ENCODE results near the gene LRRC59.

The LRRC59 gene

DNA sequence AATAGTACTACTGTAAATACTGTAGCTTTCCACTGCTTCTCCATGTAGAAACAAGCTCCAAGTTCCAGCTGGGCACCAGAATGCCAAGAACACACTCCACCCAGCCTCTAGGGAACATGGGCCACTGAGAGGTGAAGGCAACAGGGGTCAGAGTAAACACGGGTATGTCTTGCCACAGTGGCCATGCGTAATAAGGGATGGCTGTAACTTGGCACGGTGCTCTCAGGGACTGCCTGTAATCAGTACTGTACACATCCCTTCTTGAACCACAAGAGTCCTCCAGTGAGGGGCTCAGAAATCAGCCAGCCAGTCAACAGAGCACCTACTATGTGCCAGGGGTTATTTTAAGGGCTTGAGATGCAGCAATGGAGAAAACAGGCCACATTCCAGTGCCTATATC, 10.8 kb downstream of the LRRC59 start:
- H2AFZ ChIP-seq (ENCODE audit: low read depth, low read length, severe bottlenecking): no peak overlapping the region
- no peaks in the 10 kb centered on the region for H3K79me2 ChIP-seq (ENCODE audit: insufficient read depth, low read length)
- no peaks in the 10 kb centered on the region for H3F3A ChIP-seq (ENCODE audit: insufficient read depth)
- peaks cover 21% of the 10 kb centered on the region for H3K36me3 ChIP-seq (ENCODE audit: low read length)
- H3K27me3 ChIP-seq (ENCODE audit: low read length): no peaks in the 10 kb centered on the region
- H3K4me2 ChIP-seq (ENCODE audit: low read depth, low read length, poor library complexity, severe bottlenecking): no peak overlapping the region
- no peaks in the 10 kb centered on the region for H3K9me2 ChIP-seq (replicated peaks; ENCODE audit: insufficient read depth, low read length)
- no peak overlapping the region for H3K27ac ChIP-seq (ENCODE audit: low read depth, low read length)
- H3K9ac ChIP-seq (ENCODE audit: low read length): no peak overlapping the region
- TF ChIP-seq, protein P1, sequence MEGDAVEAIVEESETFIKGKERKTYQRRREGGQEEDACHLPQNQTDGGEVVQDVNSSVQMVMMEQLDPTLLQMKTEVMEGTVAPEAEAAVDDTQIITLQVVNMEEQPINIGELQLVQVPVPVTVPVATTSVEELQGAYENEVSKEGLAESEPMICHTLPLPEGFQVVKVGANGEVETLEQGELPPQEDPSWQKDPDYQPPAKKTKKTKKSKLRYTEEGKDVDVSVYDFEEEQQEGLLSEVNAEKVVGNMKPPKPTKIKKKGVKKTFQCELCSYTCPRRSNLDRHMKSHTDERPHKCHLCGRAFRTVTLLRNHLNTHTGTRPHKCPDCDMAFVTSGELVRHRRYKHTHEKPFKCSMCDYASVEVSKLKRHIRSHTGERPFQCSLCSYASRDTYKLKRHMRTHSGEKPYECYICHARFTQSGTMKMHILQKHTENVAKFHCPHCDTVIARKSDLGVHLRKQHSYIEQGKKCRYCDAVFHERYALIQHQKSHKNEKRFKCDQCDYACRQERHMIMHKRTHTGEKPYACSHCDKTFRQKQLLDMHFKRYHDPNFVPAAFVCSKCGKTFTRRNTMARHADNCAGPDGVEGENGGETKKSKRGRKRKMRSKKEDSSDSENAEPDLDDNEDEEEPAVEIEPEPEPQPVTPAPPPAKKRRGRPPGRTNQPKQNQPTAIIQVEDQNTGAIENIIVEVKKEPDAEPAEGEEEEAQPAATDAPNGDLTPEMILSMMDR (IDR thresholded peaks at IDR 0.05; ENCODE audit: insufficient read depth, low read length, poor library complexity, severe bottlenecking): no peak
- no peak for TF ChIP-seq EZH2phosphoT487 (conservative IDR thresholded peaks at IDR 0.05; ENCODE audit: low read length)
- no peaks in the 10 kb centered on the region for H3K9me3 ChIP-seq (ENCODE audit: insufficient read depth, low read length)
- H3K4me3 ChIP-seq (ENCODE audit: insufficient read depth, low read length, poor library complexity, severe bottlenecking): no peak overlapping the region
- no peaks in the 10 kb centered on the region for H4K20me1 ChIP-seq (ENCODE audit: low read depth, low read length)

DNA sequence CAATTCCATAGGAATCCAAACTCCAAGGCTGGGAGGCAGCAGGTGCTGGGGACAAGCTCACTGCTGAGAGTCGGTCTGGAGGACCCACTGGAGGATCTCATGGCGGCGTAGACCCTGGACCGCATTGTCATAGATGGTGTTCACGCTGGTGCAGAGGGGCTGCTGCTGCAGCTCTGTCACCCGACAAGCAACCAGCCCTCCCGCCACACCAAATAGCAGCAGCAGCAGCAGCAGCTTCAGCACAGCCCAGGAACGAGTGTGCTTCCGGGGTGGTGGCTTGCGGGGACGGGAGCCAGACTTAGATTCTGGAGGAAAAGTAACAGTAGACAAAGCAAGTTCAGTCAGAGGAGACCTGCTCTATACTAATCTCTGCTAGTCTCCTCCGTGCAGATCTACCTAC, 14.4 kb downstream of the LRRC59 start:
- no peaks in the 10 kb centered on the region for H3K9me2 ChIP-seq (replicated peaks; ENCODE audit: insufficient read depth, low read length)
- H3K27ac ChIP-seq (ENCODE audit: low read depth, low read length): no peak overlapping the region
- no peak overlapping the region for H3K4me3 ChIP-seq (ENCODE audit: insufficient read depth, low read length, poor library complexity, severe bottlenecking)
- H4K20me1 ChIP-seq (ENCODE audit: low read depth, low read length): no peaks in the 10 kb centered on the region
- H3K9me3 ChIP-seq (ENCODE audit: insufficient read depth, low read length): no peaks in the 10 kb centered on the region
- H3K36me3 ChIP-seq (ENCODE audit: low read length): peaks cover 10% of the 10 kb centered on the region; the same call in 1 of the 2 replicates
- no peak overlapping the region for H3K9ac ChIP-seq (ENCODE audit: low read length)
- no peak overlapping the region for H2AFZ ChIP-seq (ENCODE audit: low read depth, low read length, severe bottlenecking)
- H3K4me2 ChIP-seq (ENCODE audit: low read depth, low read length, poor library complexity, severe bottlenecking): no peak overlapping the region
- H3F3A ChIP-seq (ENCODE audit: insufficient read depth): no peaks in the 10 kb centered on the region
- H3K27me3 ChIP-seq (ENCODE audit: low read length): no peaks in the 10 kb centered on the region
- no peak for TF ChIP-seq EZH2phosphoT487 (conservative IDR thresholded peaks at IDR 0.05; ENCODE audit: low read length)
- TF ChIP-seq, protein P1 (IDR thresholded peaks at IDR 0.05; ENCODE audit: insufficient read depth, low read length, poor library complexity, severe bottlenecking): no peak
- H3K79me2 ChIP-seq (ENCODE audit: insufficient read depth, low read length): no peaks in the 10 kb centered on the region

DNA sequence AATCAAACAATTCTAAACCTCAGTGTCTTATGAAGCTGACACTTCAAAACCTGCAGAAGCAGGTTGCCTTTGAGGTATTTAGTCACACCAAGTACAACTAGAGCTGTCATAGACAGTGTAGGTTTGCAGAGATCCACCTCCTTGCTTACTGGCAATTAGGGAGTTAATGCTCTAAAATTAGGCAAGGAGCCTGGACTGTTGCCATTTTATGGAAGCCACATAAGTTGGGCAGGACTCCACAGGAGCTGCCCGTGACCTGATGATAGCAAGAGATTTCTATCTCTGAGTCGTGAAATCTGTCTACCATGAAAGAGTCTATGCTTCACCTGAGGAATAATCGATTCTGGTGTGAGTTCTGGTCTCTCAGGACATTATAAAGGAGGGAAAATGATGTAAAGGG, 15.4 kb downstream of the LRRC59 start:
- no peak for TF ChIP-seq EZH2phosphoT487 (conservative IDR thresholded peaks at IDR 0.05; ENCODE audit: low read length)
- TF ChIP-seq, protein P1 (IDR thresholded peaks at IDR 0.05; ENCODE audit: insufficient read depth, low read length, poor library complexity, severe bottlenecking): no peak
- Histone ChIP-seq H3K4me3 (ENCODE audit: insufficient read depth, low read length, poor library complexity, severe bottlenecking) (no peak overlapping the region), H4K20me1 (ENCODE audit: low read depth, low read length) (no peaks in the 10 kb centered on the region), H3K36me3 (ENCODE audit: low read length) (peaks cover 10% of the 10 kb centered on the region; the same call in 1 of the 2 replicates), H3F3A (ENCODE audit: insufficient read depth) (no peaks in the 10 kb centered on the region), H2AFZ (ENCODE audit: low read depth, low read length, severe bottlenecking) (no peak overlapping the region), H3K9ac (ENCODE audit: low read length) (no peak overlapping the region), H3K9me2 (replicated peaks; ENCODE audit: insufficient read depth, low read length) (no peaks in the 10 kb centered on the region), H3K27ac (ENCODE audit: low read depth, low read length) (no peak overlapping the region), H3K79me2 (ENCODE audit: insufficient read depth, low read length) (no peaks in the 10 kb centered on the region), H3K9me3 (ENCODE audit: insufficient read depth, low read length) (no peaks in the 10 kb centered on the region), H3K27me3 (ENCODE audit: low read length) (no peaks in the 10 kb centered on the region), H3K4me2 (ENCODE audit: low read depth, low read length, poor library complexity, severe bottlenecking) (no peak overlapping the region)

Data from SU-DHL-6 (cell line).